ENCODE measurements around the gene NPR1. TPM values are rescaled to one million over a fixed set of nuclear protein-coding genes. Genes with fewer than 3 reads are reported as not detected.

NPR1 gene
- total RNA-seq, 3 donors from 2014 or later = 2.3 to 16.4 (median 6.0) TPM

- intact Hi-C loops (cut with DNase I, micrococcal nuclease) = no loop called here
Measured at GRCh38 chr1:153727463-153728304, 49.2 kb downstream of the NPR1 start, which contains the start of gene INTS3. INTS3 (plus strand) TSS chr1:153728050; CDS start chr1:153728635, 585 bp downstream.

GRCh38 chr1:153728305-153729066 lies 50.0 kb downstream of the NPR1 start:
- TF ChIP-seq, protein P1, sequence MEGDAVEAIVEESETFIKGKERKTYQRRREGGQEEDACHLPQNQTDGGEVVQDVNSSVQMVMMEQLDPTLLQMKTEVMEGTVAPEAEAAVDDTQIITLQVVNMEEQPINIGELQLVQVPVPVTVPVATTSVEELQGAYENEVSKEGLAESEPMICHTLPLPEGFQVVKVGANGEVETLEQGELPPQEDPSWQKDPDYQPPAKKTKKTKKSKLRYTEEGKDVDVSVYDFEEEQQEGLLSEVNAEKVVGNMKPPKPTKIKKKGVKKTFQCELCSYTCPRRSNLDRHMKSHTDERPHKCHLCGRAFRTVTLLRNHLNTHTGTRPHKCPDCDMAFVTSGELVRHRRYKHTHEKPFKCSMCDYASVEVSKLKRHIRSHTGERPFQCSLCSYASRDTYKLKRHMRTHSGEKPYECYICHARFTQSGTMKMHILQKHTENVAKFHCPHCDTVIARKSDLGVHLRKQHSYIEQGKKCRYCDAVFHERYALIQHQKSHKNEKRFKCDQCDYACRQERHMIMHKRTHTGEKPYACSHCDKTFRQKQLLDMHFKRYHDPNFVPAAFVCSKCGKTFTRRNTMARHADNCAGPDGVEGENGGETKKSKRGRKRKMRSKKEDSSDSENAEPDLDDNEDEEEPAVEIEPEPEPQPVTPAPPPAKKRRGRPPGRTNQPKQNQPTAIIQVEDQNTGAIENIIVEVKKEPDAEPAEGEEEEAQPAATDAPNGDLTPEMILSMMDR (IDR thresholded peaks at IDR 0.05) = no peak
- intact Hi-C loops (cut with DNase I, micrococcal nuclease) = no loop called here
- H3K9me3 ChIP-seq = no peaks in the 10 kb centered on the region
- H3K4me3 ChIP-seq = peak overlapping the region; percentile 50
- H3K4me1 ChIP-seq (ENCODE audit: low read depth) = peaks cover 5% of the 10 kb centered on the region
- H3K36me3 ChIP-seq (ENCODE audit: low read depth) = peaks cover 3% of the 10 kb centered on the region
- ATAC-seq = peak; percentile 25
- peak; percentile 40 to 66 (median 63) for DNase-seq

More at GRCh38 chr1:153727463-153728304, 49.2 kb downstream of the NPR1 start, which contains the start of gene INTS3:
- Histone ChIP-seq H3K4me1 (ENCODE audit: low read depth) (peaks cover 5% of the 10 kb centered on the region), H3K36me3 (ENCODE audit: low read depth) (peaks cover 3% of the 10 kb centered on the region), H3K9me3 (no peaks in the 10 kb centered on the region), H3K4me3 (peak within 1 kb of the TSS; percentile 50)
- ATAC-seq = peak; percentile 100
- DNase-seq = peak; percentile 98 to 100 (median 99)
- TF ChIP-seq, protein P1 (IDR thresholded peaks at IDR 0.05) = no peak

GRCh38 chr1:153730468-153730988 lies 52.0 kb downstream of the NPR1 start:
- peaks cover 5% of the 10 kb centered on the region for H3K4me1 ChIP-seq (ENCODE audit: low read depth)
- DNase-seq = no peak
- ATAC-seq = no peak

GRCh38 chr1:153733970-153734369 lies 55.5 kb downstream of the NPR1 start:
- TF ChIP-seq, protein P1 (IDR thresholded peaks at IDR 0.05) = no peak
- H3K4me1 ChIP-seq (ENCODE audit: low read depth) = peaks cover 5% of the 10 kb centered on the region
- ATAC-seq (no peak), DNase-seq (no peak)
- H3K9me3 ChIP-seq = no peaks in the 10 kb centered on the region
- intact Hi-C loops (cut with DNase I, micrococcal nuclease) = no loop called here
- no peak overlapping the region for H3K4me3 ChIP-seq
- no peaks in the 10 kb centered on the region for H3K36me3 ChIP-seq (ENCODE audit: low read depth)

More at GRCh38 chr1:153730468-153730988, 52.0 kb downstream of the NPR1 start:
- Histone ChIP-seq H3K9me3 (no peaks in the 10 kb centered on the region), H3K4me3 (no peak overlapping the region), H3K36me3 (ENCODE audit: low read depth) (peaks cover 3% of the 10 kb centered on the region)
- intact Hi-C loops (cut with DNase I, micrococcal nuclease) = no loop called here
- TF ChIP-seq, protein P1 (IDR thresholded peaks at IDR 0.05) = no peak

- intact Hi-C loops (cut with DNase I, micrococcal nuclease) = no loop called here
- no peaks in the 10 kb centered on the region for H3K36me3 ChIP-seq (ENCODE audit: low read depth)
- TF ChIP-seq, protein P1 (IDR thresholded peaks at IDR 0.05) = no peak
- ATAC-seq (no peak), DNase-seq (no peak)
- H3K9me3 ChIP-seq = no peaks in the 10 kb centered on the region
- H3K4me3 ChIP-seq = no peak overlapping the region
- H3K4me1 ChIP-seq (ENCODE audit: low read depth) = peaks cover 5% of the 10 kb centered on the region
Measured at GRCh38 chr1:153734396-153735089, 56.1 kb downstream of the NPR1 start.
